K562 (cell line): Measurements from ENCODE around the gene ABCB10. TPM values are rescaled to one million over a fixed set of nuclear protein-coding genes. Genes with fewer than 3 reads are reported as not detected.
A peak's percentile ranks its signal among the peaks of the same experiment; 100 is the strongest.

ENCODE experiments used
- ATF2 ChIP-seq: sonication (generic); formaldehyde crosslinking; IDR thresholded peaks from 2 replicates; pipeline ENCODE4 v1.8.1; 2022; ENCODE audit warnings: missing genetic modification reagents
- BCLAF1 ChIP-seq, 2 experiments: fragments of 450-650 bp in 1 of 2; IDR thresholded peaks; 2 replicates each; pipeline ENCODE4 v1.6.1; 2011 to 2017; ENCODE audit warnings: low read depth in 2 of 2, antibody characterized with exemption in 1 of 2, borderline replicate concordance in 1 of 2, low read length in 1 of 2, mild to moderate bottlenecking in 1 of 2, mixed read lengths in 1 of 2; ENCODE audit not compliant: control insufficient read depth in 1 of 2
- E2F1 ChIP-seq: sonication (generic); formaldehyde crosslinking; IDR thresholded peaks from 2 replicates; pipeline ENCODE4 v1.8.1; 2023; ENCODE audit warnings: mild to moderate bottlenecking, missing genetic modification reagents, moderate library complexity
- ELF2 ChIP-seq: fragments of 250-450 bp; sonication (Bioruptor Pico); IDR thresholded peaks from 2 replicates; pipeline ENCODE4 v1.5.0; 2021; ENCODE audit warnings: mild to moderate bottlenecking
- EP300 ChIP-seq: IDR thresholded peaks from 2 replicates; pipeline ENCODE4 v1.6.1; 2012; ENCODE audit warnings: low read length, improper control_type of control experiment
- FOXP1 ChIP-seq: sonication (generic); formaldehyde crosslinking; IDR thresholded peaks from 2 replicates; pipeline ENCODE4 v1.8.0; 2022; ENCODE audit warnings: mild to moderate bottlenecking, missing genetic modification reagents
- MAX ChIP-seq: sonication (generic); formaldehyde crosslinking; IDR thresholded peaks from 2 replicates; pipeline ENCODE4 v1.9.0; 2022; ENCODE audit warnings: mild to moderate bottlenecking, missing genetic modification reagents
- NELFE ChIP-seq: IDR thresholded peaks from 2 replicates; pipeline ENCODE4 v1.6.1; 2011; ENCODE audit warnings: mild to moderate bottlenecking; ENCODE audit not compliant: insufficient read depth, insufficient read length
- NFRKB ChIP-seq: fragments of 450-650 bp; IDR thresholded peaks from 2 replicates; pipeline ENCODE4 v1.6.1; 2016; ENCODE audit warnings: low read depth
- NONO ChIP-seq, 2 experiments: fragments of 200-400 bp in 1 of 2; fragments of 450-650 bp in 1 of 2; formaldehyde crosslinking in 1 of 2; IDR thresholded peaks; 2 replicates each; pipeline ENCODE4 v1.6.1; 2017; ENCODE audit warnings: low read depth in 2 of 2, mild to moderate bottlenecking in 2 of 2, moderate library complexity in 2 of 2, low read length in 1 of 2
- POLR2B ChIP-seq: fragments of 450-650 bp; IDR thresholded peaks from 2 replicates; pipeline ENCODE4 v1.6.1; 2018; ENCODE audit warnings: low read depth; ENCODE audit not compliant: partially characterized antibody
- SIRT6 ChIP-seq: IDR thresholded peaks from one replicate; pipeline ENCODE4 v1.6.1; 2012; ENCODE audit warnings: low read depth, mild to moderate bottlenecking, control low read depth, inconsistent platforms, low read length, moderate library complexity
- TAF1 ChIP-seq: IDR thresholded peaks from 2 replicates; pipeline ENCODE4 v1.6.1; 2011; ENCODE audit warnings: mild to moderate bottlenecking, low read length, moderate library complexity; ENCODE audit not compliant: insufficient read depth, control insufficient read depth, severe bottlenecking; ENCODE audit errors: extremely low read depth
- ZFX ChIP-seq: sonication (generic); formaldehyde crosslinking; IDR thresholded peaks from 2 replicates; pipeline ENCODE4 v1.8.0; 2022; ENCODE audit warnings: mild to moderate bottlenecking, missing genetic modification reagents, moderate library complexity
- ZNF12 ChIP-seq: sonication (generic); formaldehyde crosslinking; IDR thresholded peaks from 2 replicates; pipeline ENCODE4 v1.4.0; 2020; ENCODE audit warnings: mild to moderate bottlenecking, missing genetic modification reagents
- ZNF23 ChIP-seq: fragments of 250-450 bp; sonication (Bioruptor Pico); IDR thresholded peaks from 2 replicates; pipeline ENCODE4 v1.4.0; 2020; ENCODE audit warnings: mild to moderate bottlenecking
- ZNF277 ChIP-seq: fragments of 250-450 bp; sonication (Bioruptor Pico); IDR thresholded peaks from 2 replicates; pipeline ENCODE4 v1.8.0; 2022; ENCODE audit warnings: inconsistent platforms, mild to moderate bottlenecking, moderate library complexity, borderline replicate concordance
- ZNF511 ChIP-seq: sonication (generic); formaldehyde crosslinking; IDR thresholded peaks from 2 replicates; pipeline ENCODE4 v1.8.0; 2022; ENCODE audit warnings: mild to moderate bottlenecking, missing genetic modification reagents
- polyA plus RNA-seq, 8 experiments: library from polyadenylated mRNA; depleted of rRNA in 4 of 8; stranded (reverse) in 5 of 8; unstranded in 3 of 8; fragments of >200 nt; fragmentation: Nextera tagmentation in 2 of 8; fragmentation: Illumina TruSeq in 1 of 8; extraction: Ambion mirVana in 2 of 8; extraction: Trizol in 1 of 8; gene quantifications; 2 replicates each; pipeline versions ENCODE4 v1.2.1 to v1.2.3, GENCODE V29; 2011 to 2014; ENCODE audit warnings: inconsistent platforms in 1 of 8, missing spikeins in 1 of 8
- total RNA-seq, 7 experiments: library from RNA; depleted of rRNA in 6 of 7; stranded (reverse); fragments of >200 nt in 6 of 7; fragmentation: Illumina TruSeq in 2 of 7; extraction: Trizol in 2 of 7; gene quantifications; 2 replicates each; pipeline versions ENCODE4 v1.2.1 to v1.2.3, GENCODE V29; 2011 to 2021; ENCODE audit warnings: low replicate concordance in 1 of 7

ABCB10 gene
- total and polyA plus RNA-seq, 9 of the 15 experiments (the other 6 are each of a cell fraction or from before 2014, with no cell fraction given): 12.4 to 54.8 (median 36.4) TPM

GRCh38 chr1:229507951-229508822 is 50.3 kb downstream of the ABCB10 start, which contains the start of gene NUP133 (continued):
- TF ChIP-seq NONO (IDR thresholded peaks at IDR 0.05; ENCODE audit: low read depth in 2 of 2, low read length in 1 of 2) (peak; percentile 40 to 66; a peak in 2 of 4 replicates), BCLAF1 (IDR thresholded peaks at IDR 0.05; ENCODE audit: borderline replicate concordance in 1 of 2, control insufficient read depth in 1 of 2, low read depth in 2 of 2, low read length in 1 of 2) (no peak), ATF2 (CRISPR knock-in tag) (no peak), ELF2 (CRISPR knock-in tag) (peak; percentile 64; the same call in 1 of the 2 replicates), ZFX (CRISPR knock-in tag) (peak; percentile 98), ZNF12 (CRISPR knock-in tag) (no peak; the same call in none of the 2 replicates), EP300 (no peak), E2F1 (CRISPR knock-in tag) (peak; percentile 81; the same call in 1 of the 2 replicates), NFRKB (peak; percentile 86), FOXP1 (no peak), ZNF23 (no peak), TAF1 (peak; percentile 98), POLR2B (peak; percentile 98), ZNF511 (CRISPR knock-in tag) (peak; percentile 84), SIRT6 (no peak), NELFE (peak; percentile 72), MAX (CRISPR knock-in tag) (0 out of 2 replicates have a peak, but pooled peaks have one; percentile 48), ZNF277 (CRISPR knock-in tag) (no peak)
